ENCODE measurements around the gene TAOK3.

GRCh38 chr12:118330421-118331018 lies 42.2 kb downstream of the TAOK3 start:
- no peak for TF ChIP-seq POLR2A (IDR thresholded peaks at IDR 0.05)
- TF ChIP-seq CTCF (IDR thresholded peaks at IDR 0.05) = no peak
